GM23248 (cell line): ENCODE measurements around the gene AKAP6. TPM values are rescaled to one million over a fixed set of nuclear protein-coding genes. Genes with fewer than 3 reads are reported as not detected.
A peak's percentile ranks its signal among the peaks of the same experiment; 100 is the strongest.

Experiments used
- DNase-seq: peaks from one replicate; pipeline ENCODE4 v3.0.0-alpha.2; 2015
- H2AFZ ChIP-seq: fragments of 200-600 bp; sonication (generic); 2 replicates; pipeline ENCODE4 v1.6.1; 2016; ENCODE audit warnings: antibody characterized with exemption
- H3F3A ChIP-seq: fragments of 200-600 bp; sonication (generic); 2 replicates; pipeline ENCODE4 v1.6.1; 2016; ENCODE audit warnings: mild to moderate bottlenecking, antibody characterized with exemption, mixed run types; ENCODE audit not compliant: insufficient read depth
- H3K27ac ChIP-seq: fragments of 200-600 bp; sonication (generic); 2 replicates; pipeline ENCODE4 v1.5.1; 2016; ENCODE audit warnings: mild to moderate bottlenecking
- H3K27me3 ChIP-seq: fragments of 200-600 bp; sonication (generic); replicated peaks from 2 replicates; pipeline ENCODE4 v1.6.1; 2016; ENCODE audit warnings: mild to moderate bottlenecking; ENCODE audit not compliant: insufficient read depth
- H3K36me3 ChIP-seq: fragments of 200-600 bp; sonication (generic); 2 replicates; pipeline ENCODE4 v1.6.1; 2016; ENCODE audit warnings: low read depth, mild to moderate bottlenecking
- H3K4me1 ChIP-seq: fragments of 200-600 bp; sonication (generic); 2 replicates; pipeline ENCODE4 v1.6.1; 2016; ENCODE audit warnings: mild to moderate bottlenecking; ENCODE audit not compliant: insufficient read depth
- H3K4me2 ChIP-seq: fragments of 200-600 bp; sonication (generic); one replicate; pipeline ENCODE4 v1.6.1; 2016; ENCODE audit warnings: mild to moderate bottlenecking; ENCODE audit not compliant: unreplicated experiment
- H3K4me3 ChIP-seq: fragments of 200-600 bp; sonication (generic); 2 replicates; pipeline ENCODE4 v1.5.1; 2016; ENCODE audit warnings: mild to moderate bottlenecking
- H3K79me2 ChIP-seq: fragments of 200-600 bp; sonication (generic); 2 replicates; pipeline ENCODE4 v1.6.1; 2016; ENCODE audit warnings: mild to moderate bottlenecking; ENCODE audit not compliant: insufficient read depth
- H3K9ac ChIP-seq: fragments of 200-600 bp; sonication (generic); 2 replicates; pipeline ENCODE4 v1.6.1; 2016; ENCODE audit warnings: mild to moderate bottlenecking
- H3K9me2 ChIP-seq: fragments of 200-600 bp; sonication (generic); 2 replicates; pipeline ENCODE4 v1.6.1; 2016; ENCODE audit warnings: mixed run types, mild to moderate bottlenecking, moderate library complexity; ENCODE audit not compliant: insufficient read depth
- H3K9me3 ChIP-seq: fragments of 200-600 bp; sonication (generic); one replicate; pipeline ENCODE4 v1.6.1; 2017; ENCODE audit warnings: low read depth
- H4K20me1 ChIP-seq: fragments of 200-600 bp; sonication (generic); 2 replicates; pipeline ENCODE4 v1.6.0; 2016; ENCODE audit not compliant: insufficient read depth
- EZH2 ChIP-seq: fragments of 200-600 bp; sonication (generic); IDR thresholded peaks from 2 replicates; pipeline ENCODE4 v1.6.1; 2018; ENCODE audit warnings: antibody characterized with exemption, mild to moderate bottlenecking; ENCODE audit not compliant: insufficient read depth, poor library complexity, severe bottlenecking
- EZH2phosphoT487 ChIP-seq: fragments of 200-600 bp; sonication (generic); IDR thresholded peaks from 2 replicates; pipeline ENCODE4 v1.6.1; 2018; ENCODE audit warnings: antibody characterized with exemption, moderate library complexity, mild to moderate bottlenecking, low read depth; ENCODE audit not compliant: insufficient read depth
- WGBS, 2 experiments: methylation state at CpG; one replicate each; pipeline ENCODE4 v1.1.6; 2015 to 2017; ENCODE audit warnings: low lambda C conversion rate in 2 of 2, low coverage in 1 of 2; ENCODE audit errors: missing lambda C conversion rate in 2 of 2; 5-methylcytosine and 5-hydroxymethylcytosine counted together
- in situ Hi-C: fragments of 300-500 bp; cut with MboI; formaldehyde crosslinking; loops from 2 replicates; pipeline ENCODE4 v1.15.0; 2020
- polyA plus RNA-seq: library from polyadenylated mRNA; unstranded; fragments of >200 nt; fragmentation: Nextera tagmentation; extraction: Ambion mirVana; gene quantifications from 2 replicates; pipeline ENCODE4 v1.2.1, GENCODE V29; 2016
- total RNA-seq: library from RNA; depleted of rRNA; stranded (reverse); fragments of >200 nt; shearing (Covaris generic); gene quantifications from 2 replicates; pipeline ENCODE4 v1.2.3, GENCODE V29; 2014

The AKAP6 gene
- total and polyA plus RNA-seq, 2 experiments from 2014 or later, result 4.8 to 19.1 TPM

DNA sequence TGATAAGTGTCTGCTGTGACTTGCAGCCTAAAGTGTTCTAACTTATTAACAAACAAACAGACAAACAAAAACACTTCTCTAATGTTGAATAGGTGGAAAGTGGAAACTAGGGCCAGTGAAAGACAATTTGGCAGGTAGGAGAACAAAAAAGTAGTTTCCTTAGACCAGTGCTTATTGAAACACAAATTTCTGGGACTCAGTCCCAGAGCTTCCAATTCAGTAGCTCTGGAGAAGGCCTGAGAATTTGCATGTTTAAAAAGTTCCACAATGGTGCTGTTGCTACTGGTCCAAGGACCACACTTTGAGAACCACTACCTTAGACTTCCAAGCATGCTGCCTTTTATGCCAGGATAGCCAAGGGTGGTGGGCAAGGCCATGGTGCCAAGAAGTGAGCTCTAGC is 67.8 kb downstream of the AKAP6 start:
- no peak overlapping the region for H3K27ac ChIP-seq
- no peaks in the 10 kb centered on the region for H3K27me3 ChIP-seq
- TF ChIP-seq EZH2, result no peak
- no peaks in the 10 kb centered on the region for H4K20me1 ChIP-seq
- H3K9me2 ChIP-seq, result no peaks in the 10 kb centered on the region
- no peak for DNase-seq
- H3K36me3 ChIP-seq, result no peaks in the 10 kb centered on the region
- H2AFZ ChIP-seq, result no peak overlapping the region
- no peak overlapping the region for H3K4me3 ChIP-seq
- H3K79me2 ChIP-seq, result no peaks in the 10 kb centered on the region
- H3K9ac ChIP-seq, result no peak overlapping the region
- in situ Hi-C loops, result no loop called here
- no peak overlapping the region for H3K4me2 ChIP-seq
- H3F3A ChIP-seq, result peaks cover 29% of the 10 kb centered on the region
- H3K4me1 ChIP-seq, result peaks cover 40% of the 10 kb centered on the region
- no peaks in the 10 kb centered on the region for H3K9me3 ChIP-seq

GRCh38 chr14:32397861-32398640 is 69.0 kb downstream of the AKAP6 start:
- Histone ChIP-seq H3K36me3 (no peaks in the 10 kb centered on the region), H3K9me2 (no peaks in the 10 kb centered on the region), H3K9me3 (no peaks in the 10 kb centered on the region), H3K4me1 (peaks cover 40% of the 10 kb centered on the region), H3K9ac (no peak overlapping the region), H3F3A (peaks cover 29% of the 10 kb centered on the region), H3K4me2 (peak overlapping the region; percentile 65), H2AFZ (no peak overlapping the region), H3K27me3 (no peaks in the 10 kb centered on the region), H3K27ac (peak overlapping the region; percentile 30), H3K4me3 (no peak overlapping the region), H3K79me2 (no peaks in the 10 kb centered on the region), H4K20me1 (no peaks in the 10 kb centered on the region)
- in situ Hi-C loops, result no loop called here
- no peak for TF ChIP-seq EZH2
- TF ChIP-seq EZH2phosphoT487, result no peak
- DNase-seq, result peak; percentile 72

DNA sequence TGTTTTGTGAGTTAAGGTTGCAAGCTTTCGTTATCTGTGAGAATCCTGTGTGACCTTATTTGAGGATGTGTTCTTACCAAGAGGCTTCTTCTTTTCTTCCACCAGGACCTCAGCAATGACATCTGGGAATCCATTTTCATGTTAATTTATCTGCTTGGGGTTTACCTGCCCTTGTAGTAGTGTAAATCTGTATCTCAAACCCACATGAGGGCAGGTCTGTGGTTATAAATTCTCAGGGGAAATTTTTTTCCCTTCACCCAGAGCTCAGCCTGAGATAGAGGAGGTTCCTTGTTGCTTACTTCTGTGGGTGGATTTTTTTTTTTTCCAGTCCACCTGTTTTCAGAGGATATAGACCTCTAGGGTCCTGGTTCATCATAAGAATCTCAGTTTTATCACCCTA is 70.8 kb downstream of the AKAP6 start:
- Histone ChIP-seq H3K9me2 (no peaks in the 10 kb centered on the region), H4K20me1 (no peaks in the 10 kb centered on the region), H3K27me3 (no peaks in the 10 kb centered on the region), H3K79me2 (no peaks in the 10 kb centered on the region), H3K27ac (no peak overlapping the region), H3K4me3 (no peak overlapping the region), H2AFZ (no peak overlapping the region), H3F3A (peaks cover 29% of the 10 kb centered on the region), H3K9me3 (no peaks in the 10 kb centered on the region), H3K9ac (no peak overlapping the region), H3K4me2 (no peak overlapping the region), H3K36me3 (no peaks in the 10 kb centered on the region), H3K4me1 (peaks cover 50% of the 10 kb centered on the region)
- TF ChIP-seq EZH2phosphoT487, result no peak
- no peak for TF ChIP-seq EZH2
- 93 to 100% methylated on average over 1 of the region's 1 CpG for WGBS, 2 experiments
- DNase-seq, result no peak
- in situ Hi-C loops, result no loop called here

GRCh38 chr14:32400480-32400879 is 71.4 kb downstream of the AKAP6 start:
- H3K4me2 ChIP-seq, result no peak overlapping the region
- no peaks in the 10 kb centered on the region for H3K9me2 ChIP-seq
- H3K27me3 ChIP-seq, result no peaks in the 10 kb centered on the region
- 89 to 96% methylated on average over 1 of the region's 1 CpG for WGBS, 2 experiments
- H3K9ac ChIP-seq, result no peak overlapping the region
- H4K20me1 ChIP-seq, result no peaks in the 10 kb centered on the region
- no peak overlapping the region for H3K4me3 ChIP-seq
- no peaks in the 10 kb centered on the region for H3K79me2 ChIP-seq
- H3K4me1 ChIP-seq, result peaks cover 50% of the 10 kb centered on the region
- DNase-seq, result peak; percentile 78
- TF ChIP-seq EZH2phosphoT487 (peak; percentile 93), EZH2 (no peak)
- no peak overlapping the region for H3K27ac ChIP-seq
- in situ Hi-C loops, result no loop called here
- peaks cover 29% of the 10 kb centered on the region for H3F3A ChIP-seq
- H2AFZ ChIP-seq, result no peak overlapping the region
- no peaks in the 10 kb centered on the region for H3K36me3 ChIP-seq
- H3K9me3 ChIP-seq, result no peaks in the 10 kb centered on the region

DNA sequence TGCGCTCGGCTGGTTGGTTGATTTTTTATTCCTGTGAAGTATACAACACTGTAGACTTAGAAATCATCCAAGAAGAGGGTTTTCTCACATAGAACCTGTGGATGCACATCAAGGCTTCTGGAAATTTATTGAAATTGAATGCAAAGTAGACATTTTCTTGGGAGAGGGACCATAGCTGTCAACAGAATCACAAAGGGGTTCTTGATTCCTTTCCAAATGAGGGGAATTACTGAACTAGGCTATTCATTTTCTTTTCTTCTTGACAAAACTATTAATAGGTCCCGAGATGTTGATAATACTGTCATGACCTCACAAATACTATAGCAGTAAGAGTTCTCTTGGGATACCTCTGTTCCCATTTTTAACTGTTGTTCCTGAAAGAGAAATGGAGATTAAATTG is 73.9 kb downstream of the AKAP6 start:
- Histone ChIP-seq H4K20me1 (no peaks in the 10 kb centered on the region), H3K27me3 (no peaks in the 10 kb centered on the region), H2AFZ (no peak overlapping the region), H3K79me2 (no peaks in the 10 kb centered on the region), H3K4me1 (peaks cover 41% of the 10 kb centered on the region), H3K36me3 (no peaks in the 10 kb centered on the region), H3F3A (peaks cover 21% of the 10 kb centered on the region), H3K9me3 (no peaks in the 10 kb centered on the region), H3K9ac (no peak overlapping the region), H3K27ac (no peak overlapping the region), H3K4me2 (no peak overlapping the region), H3K9me2 (no peaks in the 10 kb centered on the region), H3K4me3 (no peak overlapping the region)
- no peak for TF ChIP-seq EZH2phosphoT487
- TF ChIP-seq EZH2, result no peak
- 97 to 99% methylated on average over 3 of the region's 3 CpGs for WGBS, 2 experiments
- no peak for DNase-seq
- in situ Hi-C loops, result no loop called here
